PC-9 (cell line): ENCODE measurements around the gene ST6GALNAC3. TPM values are rescaled to one million over a fixed set of nuclear protein-coding genes. Genes with fewer than 3 reads are reported as not detected.

ENCODE experiments used
- BruUV-seq: library from RNA; stranded (reverse); fragments of 400-500 nt; replicated peaks from 2 replicates; lab custom pipeline; 2021; lab: Mats Ljungman, UMichigan
- CTCF ChIA-PET: fragments of 300-600 bp; sonication (Branson Sonifier 250); formaldehyde crosslinking; loops from one replicate; lab custom pipeline; 2022; ENCODE audit warnings: antibody characterized with exemption; lab: Charles Lee
- POLR2A ChIA-PET: fragments of 300-600 bp; sonication (Branson Sonifier 250); formaldehyde crosslinking; loops from one replicate; lab custom pipeline; 2022; ENCODE audit warnings: antibody characterized with exemption; ENCODE audit not compliant: unreplicated experiment; lab: Charles Lee
- DNase-seq, 2 experiments: peaks; one replicate each; pipeline versions ENCODE4 v3.0.0 to v3.0.0-alpha.2; 2015 to 2022; ENCODE audit warnings: mixed read lengths in 1 of 2
- H2AFZ ChIP-seq: fragments of 200-600 bp; sonication (generic); 2 replicates; pipeline ENCODE4 v1.8.1; 2017; ENCODE audit warnings: antibody characterized with exemption
- H3F3A ChIP-seq: fragments of 200-600 bp; sonication (generic); 2 replicates; pipeline ENCODE4 v1.8.1; 2017; ENCODE audit warnings: antibody characterized with exemption, mild to moderate bottlenecking, low read depth; ENCODE audit not compliant: insufficient read depth
- H3K27ac ChIP-seq: fragments of 200-600 bp; sonication (generic); 2 replicates; pipeline ENCODE4 v1.6.1; 2016; ENCODE audit warnings: mixed run types
- H3K27me3 ChIP-seq: fragments of 200-600 bp; sonication (generic); 2 replicates; pipeline ENCODE4 v1.6.1; 2016; ENCODE audit warnings: low read depth, mixed run types; ENCODE audit not compliant: insufficient read depth
- H3K36me3 ChIP-seq: fragments of 200-600 bp; sonication (generic); 2 replicates; pipeline ENCODE4 v1.6.1; 2016; ENCODE audit warnings: low read depth, mixed run types
- H3K4me1 ChIP-seq: fragments of 200-600 bp; sonication (generic); replicated peaks from 2 replicates; pipeline ENCODE4 v1.6.1; 2016; ENCODE audit warnings: mixed run types; ENCODE audit not compliant: insufficient read depth
- H3K4me2 ChIP-seq: fragments of 200-600 bp; sonication (generic); 2 replicates; pipeline ENCODE4 v1.6.1; 2017; ENCODE audit warnings: mixed run types
- H3K4me3 ChIP-seq: fragments of 200-600 bp; sonication (generic); 2 replicates; pipeline ENCODE4 v1.6.1; 2016; ENCODE audit warnings: mixed run types
- H3K79me2 ChIP-seq: fragments of 200-600 bp; sonication (generic); 2 replicates; pipeline ENCODE4 v1.6.1; 2017; ENCODE audit warnings: low read depth, mixed run types
- H3K9me2 ChIP-seq: fragments of 200-600 bp; sonication (generic); 2 replicates; pipeline ENCODE4 v1.8.1; 2017; ENCODE audit warnings: mild to moderate bottlenecking; ENCODE audit not compliant: insufficient read depth
- H3K9me3 ChIP-seq: fragments of 200-600 bp; sonication (generic); 2 replicates; pipeline ENCODE4 v1.8.1; 2016; ENCODE audit warnings: low read depth; ENCODE audit not compliant: insufficient read depth
- H4K20me1 ChIP-seq: fragments of 200-600 bp; sonication (generic); 2 replicates; pipeline ENCODE4 v1.8.1; 2017; ENCODE audit not compliant: insufficient read depth
- CTCF ChIP-seq: fragments of 200-600 bp; sonication (generic); conservative IDR thresholded peaks from 2 replicates; pipeline ENCODE4 v1.6.1; 2017; ENCODE audit warnings: mixed run types, antibody characterized with exemption, mild to moderate bottlenecking, moderate library complexity
- EZH2 ChIP-seq: fragments of 200-600 bp; sonication (generic); IDR thresholded peaks from 2 replicates; pipeline ENCODE4 v1.8.0; 2017; ENCODE audit warnings: antibody characterized with exemption, low read depth
- intact Hi-C: fragments of 100-400 bp; cut with micrococcal nuclease; formaldehyde crosslinking; loops from one replicate; pipeline ENCODE4 v1.10.0; 2022; ENCODE audit not compliant: unreplicated experiment
- total RNA-seq: library from RNA; stranded (reverse); gene quantifications from 2 replicates; pipeline ENCODE4 v1.2.3, GENCODE V29; 2021

Gene ST6GALNAC3
- total RNA-seq, 1 experiment from 2014 or later, result 0.04 TPM

GRCh38 chr1:76106719-76107235, 32.2 kb downstream of the ST6GALNAC3 start:
- Histone ChIP-seq H4K20me1 (no peaks in the 10 kb centered on the region), H3K27ac (no peak overlapping the region), H3K9me3 (no peaks in the 10 kb centered on the region), H3K4me3 (no peak overlapping the region), H3K36me3 (no peaks in the 10 kb centered on the region), H3K9me2 (no peaks in the 10 kb centered on the region), H3K79me2 (no peaks in the 10 kb centered on the region), H3F3A (no peaks in the 10 kb centered on the region), H3K4me1 (no peaks in the 10 kb centered on the region), H3K4me2 (no peak overlapping the region), H3K27me3 (no peaks in the 10 kb centered on the region), H2AFZ (no peak overlapping the region)
- POLR2A ChIA-PET, result no interaction called here
- DNase-seq, result no peak
- no peak for TF ChIP-seq CTCF
- no peak for TF ChIP-seq EZH2
- intact Hi-C loops, result no loop called here
- no TSS peak for BruUV-seq
- CTCF ChIA-PET, result no interaction called here

GRCh38 chr1:76109404-76109803, 34.9 kb downstream of the ST6GALNAC3 start:
- Histone ChIP-seq H3K36me3 (no peaks in the 10 kb centered on the region), H3K4me2 (no peak overlapping the region), H3K27ac (no peak overlapping the region), H3F3A (no peaks in the 10 kb centered on the region), H3K4me3 (no peak overlapping the region), H3K9me3 (no peaks in the 10 kb centered on the region), H4K20me1 (no peaks in the 10 kb centered on the region), H3K4me1 (no peaks in the 10 kb centered on the region), H3K27me3 (no peaks in the 10 kb centered on the region), H2AFZ (0 out of 2 replicates have a peak overlapping the region, but pooled peaks have one; percentile 35), H3K9me2 (no peaks in the 10 kb centered on the region), H3K79me2 (no peaks in the 10 kb centered on the region)
- CTCF ChIA-PET, result no interaction called here
- POLR2A ChIA-PET, result no interaction called here
- BruUV-seq, result no TSS peak
- intact Hi-C loops, result no loop called here
- DNase-seq, result no peak
- TF ChIP-seq CTCF (no peak), EZH2 (no peak)

- H3K4me3 ChIP-seq, result no peak overlapping the region
- intact Hi-C loops, result no loop called here
- no peaks in the 10 kb centered on the region for H4K20me1 ChIP-seq
- no peak overlapping the region for H2AFZ ChIP-seq
- no peaks in the 10 kb centered on the region for H3K36me3 ChIP-seq
- TF ChIP-seq CTCF (no peak), EZH2 (no peak)
- H3K9me2 ChIP-seq, result no peaks in the 10 kb centered on the region
- ChIA-PET CTCF (no interaction called here), POLR2A (no interaction called here)
- H3K27ac ChIP-seq, result no peak overlapping the region
- no peaks in the 10 kb centered on the region for H3K4me1 ChIP-seq
- H3K4me2 ChIP-seq, result no peak overlapping the region
- H3F3A ChIP-seq, result no peaks in the 10 kb centered on the region
- BruUV-seq, result no TSS peak
- no peaks in the 10 kb centered on the region for H3K79me2 ChIP-seq
- no peaks in the 10 kb centered on the region for H3K27me3 ChIP-seq
- no peak for DNase-seq
- no peaks in the 10 kb centered on the region for H3K9me3 ChIP-seq
Observed at GRCh38 chr1:76109901-76110560, 35.5 kb downstream of the ST6GALNAC3 start.
